SK-N-SH (cell line): Measurements from ENCODE around the gene MELK.

Source experiments
- CHD2 ChIP-seq: fragments of 150-350 bp; IDR thresholded peaks from 2 replicates; pipeline ENCODE4 v1.6.1; 2018; ENCODE audit warnings: low read length; ENCODE audit not compliant: partially characterized antibody
- CTCF ChIP-seq: fragments of 200-600 bp; sonication (generic); IDR thresholded peaks from 2 replicates; pipeline ENCODE4 v1.6.1; 2017; ENCODE audit warnings: antibody characterized with exemption, mild to moderate bottlenecking, moderate library complexity
- FOSL2 ChIP-seq: IDR thresholded peaks from 2 replicates; pipeline ENCODE4 v1.4.0; 2012; ENCODE audit warnings: low read depth, mild to moderate bottlenecking, moderate library complexity, borderline replicate concordance
- MEF2A ChIP-seq: IDR thresholded peaks from 2 replicates; pipeline ENCODE4 v1.4.0; 2012; ENCODE audit warnings: low read depth, borderline replicate concordance
- MXI1 ChIP-seq: IDR thresholded peaks from 2 replicates; pipeline ENCODE4 v1.6.1; 2012; ENCODE audit warnings: mild to moderate bottlenecking, low read depth, low read length, improper control_type of control experiment
- NRF1 ChIP-seq: IDR thresholded peaks from 2 replicates; pipeline ENCODE4 v1.6.1; 2012; ENCODE audit warnings: low read depth, mild to moderate bottlenecking, low read length
- POLR2AphosphoS5 ChIP-seq: IDR thresholded peaks from 2 replicates; pipeline ENCODE4 v1.6.1; 2012; ENCODE audit warnings: low read depth, low read length
- SIN3A ChIP-seq: IDR thresholded peaks from 2 replicates; pipeline ENCODE4 v1.6.1; 2012; ENCODE audit warnings: low read depth, mild to moderate bottlenecking, low read length, moderate library complexity, borderline replicate concordance
- SMC3 ChIP-seq: IDR thresholded peaks from 2 replicates; pipeline ENCODE4 v1.6.1; 2012; ENCODE audit warnings: low read depth, low read length, improper control_type of control experiment
- TAF1 ChIP-seq: IDR thresholded peaks from 2 replicates; pipeline ENCODE4 v1.6.1; 2012; ENCODE audit warnings: low read depth, mild to moderate bottlenecking, low read length, moderate library complexity, borderline replicate concordance
- TEAD4 ChIP-seq: IDR thresholded peaks from 2 replicates; pipeline ENCODE4 v1.4.0; 2012; ENCODE audit warnings: mild to moderate bottlenecking, borderline replicate concordance; ENCODE audit not compliant: insufficient read depth
- TF ChIP-seq, protein P1 (sequence below): IDR thresholded peaks from 2 replicates; pipeline ENCODE4 v1.4.0; 2012; ENCODE audit warnings: low read depth, borderline replicate concordance

- TF ChIP-seq TEAD4 (no peak), CTCF (no peak), TAF1 (no peak), CHD2 (no peak), POLR2AphosphoS5 (no peak), MEF2A (no peak), SIN3A (no peak), MXI1 (no peak), SMC3 (no peak), NRF1 (no peak), FOSL2 (no peak)
- TF ChIP-seq, protein P1, sequence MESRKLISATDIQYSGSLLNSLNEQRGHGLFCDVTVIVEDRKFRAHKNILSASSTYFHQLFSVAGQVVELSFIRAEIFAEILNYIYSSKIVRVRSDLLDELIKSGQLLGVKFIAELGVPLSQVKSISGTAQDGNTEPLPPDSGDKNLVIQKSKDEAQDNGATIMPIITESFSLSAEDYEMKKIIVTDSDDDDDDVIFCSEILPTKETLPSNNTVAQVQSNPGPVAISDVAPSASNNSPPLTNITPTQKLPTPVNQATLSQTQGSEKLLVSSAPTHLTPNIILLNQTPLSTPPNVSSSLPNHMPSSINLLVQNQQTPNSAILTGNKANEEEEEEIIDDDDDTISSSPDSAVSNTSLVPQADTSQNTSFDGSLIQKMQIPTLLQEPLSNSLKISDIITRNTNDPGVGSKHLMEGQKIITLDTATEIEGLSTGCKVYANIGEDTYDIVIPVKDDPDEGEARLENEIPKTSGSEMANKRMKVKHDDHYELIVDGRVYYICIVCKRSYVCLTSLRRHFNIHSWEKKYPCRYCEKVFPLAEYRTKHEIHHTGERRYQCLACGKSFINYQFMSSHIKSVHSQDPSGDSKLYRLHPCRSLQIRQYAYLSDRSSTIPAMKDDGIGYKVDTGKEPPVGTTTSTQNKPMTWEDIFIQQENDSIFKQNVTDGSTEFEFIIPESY: no peak
These were observed 24.2 kb upstream of the MELK start for GRCh38 chr9:36548454-36548853.
